COR-L47 (cell line): ENCODE data around the gene KRTAP10-1.

Source experiments
- DNase-seq: peaks from one replicate; lab custom pipeline; 2025; lab: John Stamatoyannopoulos, UW

KRTAP10-1 gene

GRCh38 chr21:44515359-44516165 lies 24.4 kb downstream of the KRTAP10-1 start:
- no peak for DNase-seq

GRCh38 chr21:44514746-44515358 lies 25.1 kb downstream of the KRTAP10-1 start:
- DNase-seq: no peak

- DNase-seq: no peak
Observed at GRCh38 chr21:44514218-44514520, 25.8 kb downstream of the KRTAP10-1 start.

- peak; percentile 91 for DNase-seq
Observed at GRCh38 chr21:44513389-44514217, 26.4 kb downstream of the KRTAP10-1 start.

GRCh38 chr21:44512496-44513388 lies 27.3 kb downstream of the KRTAP10-1 start:
- no peak for DNase-seq

- no peak for DNase-seq
Observed at GRCh38 chr21:44511938-44512275, 28.1 kb downstream of the KRTAP10-1 start.

GRCh38 chr21:44511219-44511937 lies 28.6 kb downstream of the KRTAP10-1 start:
- no peak for DNase-seq

GRCh38 chr21:44510508-44511218 lies 29.3 kb downstream of the KRTAP10-1 start:
- peak; percentile 63 for DNase-seq

- DNase-seq: no peak
Observed at GRCh38 chr21:44510109-44510507, 29.9 kb downstream of the KRTAP10-1 start.

GRCh38 chr21:44509539-44509938 lies 30.5 kb downstream of the KRTAP10-1 start:
- DNase-seq: peak; percentile 89

GRCh38 chr21:44508711-44509445 lies 31.1 kb downstream of the KRTAP10-1 start:
- no peak for DNase-seq

- DNase-seq: no peak
Observed at GRCh38 chr21:44508426-44508710, 31.6 kb downstream of the KRTAP10-1 start.

GRCh38 chr21:44507673-44508425 lies 32.1 kb downstream of the KRTAP10-1 start:
- DNase-seq: no peak

GRCh38 chr21:44506279-44507255 lies 33.4 kb downstream of the KRTAP10-1 start:
- DNase-seq: no peak

GRCh38 chr21:44505673-44506278 lies 34.2 kb downstream of the KRTAP10-1 start:
- DNase-seq: no peak

- no peak for DNase-seq
Observed at GRCh38 chr21:44503901-44504399, 36.0 kb downstream of the KRTAP10-1 start.
